GM18868 (cell line): ENCODE measurements around the gene ACLY.
"Not testable (repeated sequence)": the region's sequence is repeated elsewhere in the genome, so short reads cannot be mapped to it uniquely, and the experiment has no call there.

Source experiments
- ATAC-seq: cut with Tn5 transposase; IDR thresholded peaks from one replicate; pipeline ENCODE4 v1.9.1; 2021; ENCODE audit warnings: mild to moderate bottlenecking, moderate library complexity; ENCODE audit not compliant: unreplicated experiment

The ACLY gene

DNA sequence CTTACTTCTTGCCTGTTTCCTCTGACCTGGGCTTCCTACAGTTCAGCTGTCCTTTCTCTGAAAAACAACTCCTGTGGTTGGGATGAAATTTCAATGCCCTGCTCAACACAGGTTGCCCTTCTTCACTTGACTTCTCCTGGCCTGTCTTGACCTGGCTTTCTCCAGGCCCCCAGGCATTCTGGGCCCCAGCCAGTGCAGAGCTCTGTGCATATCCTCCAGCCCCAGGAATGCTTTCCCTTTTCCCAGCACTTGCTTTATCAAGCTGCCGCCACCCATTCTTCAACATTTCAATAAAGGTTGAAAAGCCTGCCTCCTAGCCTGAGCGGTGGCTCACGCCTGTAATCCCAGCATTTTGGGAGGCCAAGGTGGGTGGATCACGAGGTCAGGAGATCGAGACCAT, 22.4 kb upstream of the ACLY start:
- no peak for ATAC-seq

DNA sequence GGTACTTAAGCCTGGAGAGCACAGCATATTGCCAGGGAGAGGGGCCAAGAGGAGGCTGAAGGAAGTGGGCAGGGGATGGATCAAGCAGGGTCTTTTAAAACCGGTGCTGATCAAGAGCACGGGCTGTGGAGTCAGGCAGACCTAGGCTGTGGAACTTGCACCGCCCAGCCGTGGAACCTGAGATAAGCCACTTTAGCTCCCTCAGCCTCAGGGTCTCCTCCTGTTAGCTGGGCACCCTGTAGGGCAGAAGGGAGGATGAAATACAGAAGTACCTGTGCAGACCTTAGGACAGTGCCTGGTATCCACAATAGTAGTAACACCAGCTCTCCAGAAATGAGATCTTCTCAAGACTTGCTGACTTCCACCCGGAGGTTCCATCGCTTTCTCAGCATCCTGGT, 20.9 kb upstream of the ACLY start:
- no peak for ATAC-seq

DNA sequence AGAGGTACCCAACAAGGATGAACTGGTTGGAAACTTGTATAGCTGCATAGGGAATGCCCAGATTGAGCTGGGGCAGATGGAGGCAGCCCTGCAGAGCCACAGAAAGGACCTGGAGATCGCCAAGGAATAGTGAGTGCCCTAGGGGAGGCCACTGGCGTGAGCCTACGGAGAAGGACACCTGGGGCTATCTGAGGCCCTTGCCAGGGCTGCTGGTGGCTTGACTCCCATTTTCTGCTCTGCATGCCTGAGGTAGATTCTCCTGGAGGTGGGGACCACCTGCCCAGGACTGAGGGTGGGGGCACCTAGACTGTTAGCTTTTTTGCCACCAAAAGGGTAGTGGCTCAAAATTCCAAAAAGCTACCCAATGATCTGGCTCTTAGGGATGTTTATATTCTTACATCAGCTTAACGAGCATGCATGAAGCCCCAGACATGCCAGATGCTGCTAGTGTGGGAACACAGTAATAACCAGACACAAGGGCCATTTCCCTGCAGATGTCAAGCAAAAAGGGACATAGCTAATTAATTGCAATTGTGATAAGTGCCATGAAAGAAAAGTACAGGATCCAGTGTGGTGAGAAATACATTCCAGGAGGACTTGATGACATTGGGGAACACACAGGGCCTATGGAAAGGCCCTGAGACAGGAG, 20.4 kb upstream of the ACLY start:
- ATAC-seq: no peak

DNA sequence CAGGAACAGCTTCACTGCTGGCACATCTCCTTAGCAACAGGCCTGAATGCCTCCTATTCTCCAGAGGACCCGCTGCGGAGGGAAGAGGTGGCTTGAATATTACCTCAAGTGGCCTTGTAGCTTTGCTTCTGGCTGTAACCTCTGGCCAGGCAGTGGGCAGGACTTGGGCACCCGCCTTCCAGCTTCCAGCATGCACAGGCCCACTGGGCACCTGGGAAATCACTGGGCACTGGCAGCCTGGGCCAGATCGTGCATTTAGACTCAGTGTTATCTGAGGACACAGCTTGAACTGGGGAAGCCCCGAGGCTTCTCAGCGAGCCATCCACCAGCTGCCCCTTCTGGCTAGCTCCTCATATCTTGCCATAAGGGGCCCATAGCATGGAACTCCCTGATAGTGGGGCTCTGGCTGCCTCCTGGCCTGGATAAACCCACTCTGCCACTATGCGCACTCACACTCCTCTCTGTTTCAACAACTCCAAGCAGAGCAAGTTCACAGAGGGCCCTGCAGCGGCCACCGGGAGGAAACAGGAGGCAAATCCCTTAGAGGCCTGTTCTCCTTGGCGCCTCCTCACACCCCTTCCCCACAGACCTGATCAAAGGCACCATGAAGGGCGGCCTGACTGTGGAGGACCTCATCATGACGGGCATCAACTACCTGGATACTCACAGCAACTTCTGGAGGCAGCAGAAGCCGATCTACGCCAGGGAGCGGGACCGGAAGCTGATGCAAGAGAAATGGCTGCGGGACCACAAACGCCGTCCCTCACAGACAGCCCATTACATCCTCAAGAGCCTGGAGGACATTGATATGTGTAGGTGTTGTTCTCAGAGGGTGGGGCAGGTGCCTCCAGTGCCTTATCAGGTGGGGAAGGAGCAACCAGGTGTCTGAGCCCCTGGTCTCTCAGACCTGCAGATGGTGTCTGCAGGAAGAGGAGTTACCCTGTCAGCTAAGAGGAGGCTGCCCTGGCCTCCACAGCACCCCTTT, 19.5 kb upstream of the ACLY start:
- no peak for ATAC-seq

DNA sequence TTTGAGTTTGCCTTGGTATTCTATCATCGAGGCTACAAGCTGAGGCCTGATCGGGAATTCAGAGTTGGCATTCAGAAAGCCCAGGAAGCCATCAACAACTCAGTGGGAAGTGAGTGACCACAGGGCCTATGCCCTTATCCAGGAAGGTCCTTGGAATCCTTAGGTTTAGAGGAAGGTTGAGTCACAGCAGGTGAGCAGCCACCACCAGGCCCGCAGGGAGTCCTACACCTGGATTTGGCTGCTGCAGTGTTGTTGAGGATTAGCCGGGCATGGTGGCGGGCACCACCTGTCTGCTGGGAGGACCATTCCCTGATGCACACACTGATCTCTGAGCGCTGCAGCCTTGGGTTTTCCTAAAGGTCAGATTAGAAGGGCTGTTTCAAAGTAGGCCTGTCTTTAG, 16.9 kb upstream of the ACLY start:
- no peak for ATAC-seq

DNA sequence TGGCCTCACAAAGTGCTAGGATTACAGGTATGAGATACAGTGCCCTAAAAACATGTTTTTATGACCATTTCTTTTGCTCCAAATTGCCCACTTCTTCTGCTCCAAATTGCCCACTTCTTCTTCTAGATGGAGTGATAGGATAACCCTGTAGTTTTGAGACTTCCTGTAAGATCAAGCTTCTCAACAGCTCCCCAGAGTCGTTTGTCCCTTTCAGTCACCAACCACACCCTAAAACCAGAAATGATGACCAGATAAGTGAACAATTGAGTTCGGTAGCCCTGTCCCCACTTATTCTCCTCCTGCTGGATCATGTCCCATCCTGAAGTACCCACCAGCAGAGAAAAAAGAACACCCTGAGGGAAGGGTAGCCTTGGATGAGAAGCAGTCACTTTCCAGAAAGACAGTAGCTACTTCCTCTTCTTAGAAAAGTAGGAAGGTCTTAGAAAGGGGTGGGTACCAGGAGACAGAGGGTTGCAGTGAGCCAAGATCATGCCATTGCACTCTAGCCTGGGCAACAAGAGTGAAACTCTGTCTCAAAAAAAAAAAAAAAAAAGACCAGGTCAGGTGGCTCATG, 14.2 kb upstream of the ACLY start:
- ATAC-seq: no peak

DNA sequence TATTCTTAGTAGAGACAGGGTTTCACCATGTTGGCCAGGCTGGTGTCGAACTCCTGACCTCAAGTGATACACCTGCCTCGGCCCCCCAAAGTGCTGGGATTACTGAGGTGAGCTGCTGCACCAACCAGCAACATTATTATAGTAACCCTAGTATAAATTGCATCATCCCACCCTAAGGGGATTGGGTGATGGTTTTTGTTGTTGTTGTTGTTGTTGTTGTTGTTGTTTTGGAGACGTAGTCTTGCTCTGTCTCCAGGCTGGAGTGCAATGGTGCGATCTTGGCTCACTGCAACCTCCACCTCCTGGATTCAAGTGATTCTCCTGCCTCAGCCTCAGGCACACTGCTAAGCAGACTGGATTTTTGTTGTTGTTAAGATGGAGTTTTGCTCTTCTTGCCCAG, 13.0 kb upstream of the ACLY start:
- not testable (repeated sequence) for ATAC-seq

DNA sequence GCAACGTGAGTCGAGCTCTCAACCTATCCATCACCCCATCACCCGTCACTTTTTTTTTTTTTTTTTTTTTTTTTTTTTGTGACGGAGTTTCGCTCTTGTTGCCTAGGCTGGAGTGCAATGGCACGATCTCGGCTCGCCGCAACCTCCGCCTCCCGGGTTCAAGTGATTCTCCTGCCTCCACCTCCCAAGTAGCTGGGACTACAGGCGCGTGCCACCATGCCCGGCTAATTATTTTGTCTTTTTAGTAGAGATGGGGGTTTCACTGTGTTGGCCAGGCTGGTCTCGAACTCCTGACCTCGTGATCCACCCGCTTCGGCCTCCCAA, 12.0 kb upstream of the ACLY start:
- not testable (repeated sequence) for ATAC-seq

DNA sequence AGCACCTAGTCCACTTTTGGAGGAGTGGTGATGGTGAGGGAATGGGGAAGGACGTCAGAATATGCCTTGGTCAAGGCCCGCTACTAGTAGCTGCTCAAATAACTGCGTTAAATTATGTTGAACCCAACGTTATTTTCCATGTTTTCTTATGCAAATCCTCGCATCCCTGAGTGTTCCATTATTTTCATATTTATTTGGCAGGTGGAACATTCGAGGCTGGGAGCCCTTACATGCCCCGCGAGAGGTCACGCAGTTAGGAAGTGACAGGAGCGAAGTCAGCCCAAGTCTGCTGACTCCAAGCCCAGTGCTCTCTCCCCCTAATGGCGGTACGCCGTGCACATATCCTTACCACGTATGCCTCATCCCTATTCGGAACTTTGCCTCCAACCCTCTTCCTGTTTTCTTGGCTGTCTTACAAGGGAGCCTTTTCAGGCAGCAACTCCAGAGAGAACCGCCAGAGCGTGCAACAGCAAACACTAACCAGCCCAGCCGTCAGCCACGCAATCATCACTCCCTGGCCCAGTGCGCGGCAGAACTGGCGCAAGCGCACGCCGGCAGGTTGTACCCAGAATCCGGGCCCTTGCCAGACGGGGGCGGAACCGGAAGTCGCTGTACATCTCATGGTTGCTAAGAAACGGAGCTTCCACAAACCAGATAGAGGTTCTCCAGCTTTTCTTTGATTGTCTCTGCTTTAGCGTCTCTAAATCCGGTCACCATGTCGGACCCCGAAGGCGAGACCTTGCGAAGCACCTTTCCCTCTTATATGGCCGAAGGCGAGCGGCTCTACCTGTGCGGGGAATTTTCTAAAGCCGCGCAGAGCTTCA, 11.5 kb upstream of the ACLY start, which contains the start of gene ODAD4:
Gene ODAD4, plus strand, starts transcription at position 609 of the 824 bp plus-strand sequence. Its CDS starts 107 bp downstream, at position 716.
- peak; percentile 92 for ATAC-seq

DNA sequence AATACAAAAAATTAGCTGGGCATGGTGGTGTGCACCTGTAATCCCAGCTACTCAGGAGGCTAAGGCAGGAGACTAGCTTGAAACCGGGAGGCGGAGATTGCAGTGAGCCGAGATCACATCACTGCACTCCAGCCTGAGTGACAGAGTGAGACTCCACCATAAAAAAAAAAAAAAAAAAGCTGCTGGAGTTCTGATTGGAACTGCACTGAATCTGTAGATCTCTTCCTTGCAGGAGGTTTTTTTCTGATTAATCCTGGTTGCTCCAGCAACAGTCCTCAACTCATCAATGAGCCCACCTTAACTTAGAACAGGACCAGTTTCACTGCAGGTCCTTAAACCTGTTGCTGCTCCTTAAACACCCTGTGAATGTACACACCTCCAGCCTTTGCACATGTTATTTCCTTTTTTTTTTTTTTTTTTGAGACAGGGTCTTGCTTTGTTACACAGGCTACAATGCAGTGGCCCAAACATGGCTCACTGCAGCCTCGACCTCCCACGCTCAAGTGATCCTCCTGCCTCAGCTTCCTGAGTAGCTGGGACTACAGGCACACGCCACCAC, 10.0 kb upstream of the ACLY start:
- no peak for ATAC-seq

DNA sequence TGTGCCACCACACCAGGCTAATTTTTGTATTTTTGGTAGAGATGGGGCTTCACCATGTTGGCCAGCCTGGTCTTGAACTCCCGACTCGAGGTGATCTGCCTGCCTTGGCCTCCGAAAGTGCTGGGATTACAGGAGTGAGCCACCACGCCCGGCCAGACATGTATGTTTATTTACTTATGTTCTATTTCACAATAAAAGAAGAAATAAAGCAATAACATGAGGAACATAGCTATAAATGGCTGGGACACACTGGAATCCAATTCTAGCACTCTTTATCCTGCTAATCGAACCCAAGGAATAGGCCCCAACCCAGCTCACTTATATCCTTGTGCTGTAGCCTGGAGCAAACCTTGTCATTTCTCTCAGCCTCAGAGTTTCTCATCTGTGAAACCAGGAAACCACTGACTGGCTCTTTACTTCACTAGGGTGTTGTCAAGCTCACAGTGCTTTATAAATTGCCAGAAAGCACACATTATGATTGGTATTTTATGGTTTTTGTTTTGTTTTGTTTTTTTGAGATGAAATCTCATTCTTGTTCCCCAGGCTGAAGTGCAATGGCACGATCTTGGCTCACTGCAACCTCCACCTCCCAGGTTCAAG, 7.3 kb upstream of the ACLY start:
- ATAC-seq: no peak

DNA sequence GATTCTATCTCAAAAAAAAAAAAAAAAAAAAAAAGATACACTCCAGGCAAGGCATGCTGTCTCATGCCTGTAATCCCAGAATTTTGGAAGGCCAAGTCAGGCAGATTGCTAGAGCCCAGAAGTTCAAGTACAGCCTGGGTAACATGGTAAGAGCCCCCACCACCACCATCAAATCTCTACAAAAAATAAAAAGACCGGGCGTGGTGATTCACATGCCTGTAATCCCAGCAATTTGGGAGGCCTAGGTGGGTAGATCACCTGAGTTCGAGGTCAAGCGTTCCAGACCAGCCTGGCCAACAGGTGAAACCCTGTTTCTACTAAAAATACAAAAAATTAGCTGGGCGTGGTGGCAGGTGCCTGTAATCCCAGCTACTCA, 1.8 kb upstream of the ACLY start:
- ATAC-seq: no peak

DNA sequence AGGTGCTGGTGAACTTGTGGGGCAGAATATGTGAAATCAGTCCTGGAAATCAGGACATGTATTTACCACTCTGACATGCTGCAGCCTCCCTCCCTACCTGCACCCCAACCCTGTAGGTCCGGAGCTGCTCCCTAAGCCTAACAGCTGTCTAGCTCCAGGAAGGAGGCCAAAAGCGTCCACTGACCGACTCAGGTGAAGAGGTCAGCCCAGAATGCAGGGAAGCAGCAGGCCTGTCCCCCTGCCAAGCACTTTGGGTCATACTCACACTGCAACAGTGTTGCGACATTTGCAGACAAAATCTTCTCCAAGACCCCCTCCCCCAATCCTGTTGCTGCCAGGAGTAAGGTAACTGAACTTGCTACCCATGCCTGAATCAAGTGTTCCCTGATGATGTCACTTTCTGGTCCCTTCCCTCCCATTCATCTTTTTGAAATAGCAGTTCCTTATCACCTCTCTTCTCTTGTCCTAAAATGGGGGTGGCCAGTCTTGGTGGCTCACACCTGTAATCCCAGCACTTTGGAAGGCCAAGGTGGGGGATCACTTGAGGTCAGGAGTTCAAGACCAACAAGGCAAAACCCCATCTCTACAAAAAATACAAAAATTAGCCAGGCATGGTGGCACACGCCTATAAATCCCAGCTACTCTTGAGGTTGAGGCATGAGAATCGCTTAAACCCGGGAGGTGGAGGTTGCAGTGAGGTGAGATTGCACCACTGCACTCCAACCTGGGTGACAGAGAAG, 1.3 kb upstream of the ACLY start:
- no peak for ATAC-seq

DNA sequence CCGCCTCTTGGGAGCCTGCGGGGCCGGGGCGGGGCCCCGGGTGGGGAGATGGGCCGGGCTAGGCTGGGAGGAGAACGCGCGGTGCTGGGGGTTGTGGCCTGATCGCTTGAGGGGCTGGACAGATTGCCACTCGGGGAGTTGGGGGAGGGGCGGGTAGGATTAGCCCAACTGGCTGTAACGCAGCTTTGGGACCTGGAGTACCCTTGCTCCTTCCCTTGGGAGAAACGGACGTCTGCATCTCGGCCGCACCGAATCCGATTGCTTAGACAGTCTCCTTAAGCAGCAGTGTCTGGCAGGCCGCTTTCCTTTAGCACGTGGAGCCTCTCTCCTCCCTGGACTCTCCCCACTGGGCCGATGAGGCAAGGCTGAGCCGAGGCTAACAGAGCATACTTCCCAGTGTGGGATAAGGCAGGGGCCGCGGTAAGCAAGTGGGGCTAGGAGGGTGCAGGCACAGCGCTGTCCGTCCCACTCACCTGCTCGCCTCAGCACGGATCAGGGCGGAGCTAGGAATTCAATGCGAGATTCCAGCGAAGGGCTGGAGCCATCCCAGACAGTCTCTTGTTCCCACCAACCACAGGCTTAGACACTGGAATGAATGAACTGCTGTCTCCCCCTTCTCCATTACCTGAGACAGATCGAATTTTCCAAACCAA, 540 bp upstream of the ACLY start:
- peak; percentile 4 for ATAC-seq

DNA sequence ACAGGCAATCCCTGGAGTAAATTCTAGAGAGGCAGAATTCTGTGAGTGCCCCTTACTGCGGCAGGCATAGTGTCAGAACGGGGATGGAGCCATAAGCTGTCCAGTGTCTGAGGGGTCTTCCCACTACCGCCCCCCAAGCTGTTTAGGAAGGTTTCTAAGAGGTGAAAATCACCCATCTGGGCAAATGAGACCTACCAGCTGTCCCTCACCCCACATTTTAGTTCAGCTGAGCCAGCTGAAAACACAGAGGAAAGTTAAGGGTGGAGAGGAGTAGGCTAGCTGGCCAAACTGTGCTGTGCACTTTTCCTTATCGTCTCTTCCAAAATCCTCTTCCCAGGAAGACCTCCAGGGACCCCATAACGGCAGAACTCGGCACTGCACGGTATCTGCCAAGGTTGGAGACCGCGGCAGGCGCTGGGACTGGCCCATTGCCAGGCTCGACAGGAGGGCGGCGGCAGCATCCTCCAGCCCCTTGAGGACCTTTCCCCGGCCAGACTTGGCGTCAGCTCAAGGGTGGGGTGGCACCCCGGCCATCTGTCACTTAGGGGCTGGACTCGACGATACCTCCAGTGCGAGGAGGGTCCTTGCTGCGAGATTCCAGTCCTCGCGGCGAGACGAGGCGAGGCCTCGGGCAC, 955 bp downstream of the ACLY start:
- ATAC-seq: no peak

DNA sequence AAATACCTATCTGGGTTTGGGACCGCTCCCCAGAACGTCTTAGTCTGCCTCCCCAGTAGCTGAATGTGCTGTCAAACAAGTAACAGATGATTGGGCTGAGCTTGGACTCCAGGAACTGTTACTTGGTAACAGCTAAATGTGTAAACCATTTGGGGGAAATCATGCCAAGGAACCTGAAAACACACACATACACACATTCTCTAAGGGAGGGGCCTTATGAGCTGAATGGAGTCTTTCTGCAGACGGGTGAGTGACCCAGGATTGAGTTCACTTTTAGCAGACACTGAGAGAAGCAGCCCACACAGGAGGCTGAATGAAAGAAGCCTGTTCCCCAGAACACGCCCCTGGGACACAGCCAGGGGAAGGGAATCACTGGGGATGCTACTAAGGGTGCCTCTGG, 1.6 kb downstream of the ACLY start:
- no peak for ATAC-seq

DNA sequence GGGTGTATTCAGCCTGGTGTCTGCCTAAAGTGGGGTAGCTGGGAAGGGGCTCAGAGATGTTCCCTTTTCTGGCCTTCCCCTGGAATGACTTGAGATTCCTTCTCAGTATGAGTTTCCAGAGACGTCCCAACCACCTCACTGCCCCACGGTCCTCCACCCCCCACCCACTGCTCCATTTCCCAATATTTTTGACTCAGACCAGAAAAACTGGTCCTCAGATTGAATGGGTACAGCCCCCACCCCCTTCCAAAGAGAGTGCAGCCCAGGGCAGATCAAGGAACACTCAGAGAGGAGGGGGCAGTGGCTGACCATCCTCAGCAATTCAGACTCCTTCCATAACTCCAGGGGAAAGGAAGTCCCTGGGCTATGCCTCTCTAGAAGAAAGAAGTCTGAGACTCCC, 3.2 kb downstream of the ACLY start:
- no peak for ATAC-seq

DNA sequence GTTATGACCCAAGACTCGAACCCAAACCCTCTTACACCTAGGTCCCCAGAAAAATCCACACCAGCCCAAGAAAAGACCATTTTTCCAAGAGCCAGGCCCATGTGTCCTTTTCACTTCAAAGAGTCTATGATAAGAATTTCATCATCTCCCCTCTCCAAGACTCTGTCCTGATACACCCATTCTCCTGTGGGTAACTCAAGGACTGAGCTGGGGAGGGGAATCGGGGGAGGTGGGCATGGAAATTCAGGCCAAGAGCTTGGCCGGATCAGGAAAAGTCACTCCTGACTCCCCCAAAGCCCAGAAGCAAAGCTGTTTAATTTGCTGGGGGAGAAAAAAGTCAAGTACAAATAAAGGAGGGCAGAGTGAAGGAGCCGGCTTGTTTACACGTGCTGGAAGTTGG, 3.7 kb downstream of the ACLY start:
- no peak for ATAC-seq

DNA sequence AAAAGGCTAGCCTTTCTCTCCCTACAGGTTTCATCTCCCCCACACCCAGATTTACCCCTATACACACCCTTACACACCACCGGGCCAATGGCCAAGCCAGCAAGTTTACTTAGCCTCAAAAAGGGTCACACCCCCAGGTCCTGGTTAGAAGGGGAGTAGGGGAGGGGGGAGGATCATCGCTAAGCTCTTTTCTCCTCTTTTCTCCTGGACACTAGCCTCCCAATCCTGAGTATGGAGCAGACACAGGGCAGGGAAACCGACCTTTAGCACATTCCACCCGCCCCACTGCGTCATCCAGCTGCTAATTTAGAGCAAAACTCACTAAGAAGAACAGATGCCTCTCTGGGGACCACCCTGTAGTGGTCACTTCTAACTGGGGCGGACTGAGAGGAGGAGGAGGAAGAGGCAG, 4.4 kb downstream of the ACLY start:
- ATAC-seq: no peak
